Stimulated activated effector memory CD8-positive, alpha-beta T cell treated with anti-CD3 and anti-CD28 coated beads, Interleukin-12 subunit alpha, Interleukin-12 subunit beta, amount 100 ng/mL, for 72 hours (primary cell): Measurements from ENCODE around the gene IMMP2L.

Experiments
- ATAC-seq: fragments of 150-1000 bp; cut with Tn5 transposase; 2 replicates; pipeline ENCODE4 v1.10.0; 2021
- DNase-seq, 2 donors: peaks; one replicate each; pipeline ENCODE4 v3.0.0; 2021 to 2022; ENCODE audit warnings: low spot score in 2 of 2
- H3K27ac Mint-ChIP-seq: one replicate; pipeline ENCODE4 v1.8.0; 2022; ENCODE audit warnings: mild to moderate bottlenecking, mixed read lengths
- H3K36me3 Mint-ChIP-seq: one replicate; pipeline ENCODE4 v1.8.0; 2022; ENCODE audit warnings: mild to moderate bottlenecking, mixed read lengths
- H3K4me1 Mint-ChIP-seq: one replicate; pipeline ENCODE4 v1.8.0; 2022; ENCODE audit warnings: mixed read lengths
- H3K4me3 Mint-ChIP-seq: one replicate; pipeline ENCODE4 v1.8.0; 2022; ENCODE audit warnings: mild to moderate bottlenecking, mixed read lengths
- H3K9me3 Mint-ChIP-seq: one replicate; pipeline ENCODE4 v1.8.0; 2022; ENCODE audit warnings: mixed read lengths

The IMMP2L gene

DNA sequence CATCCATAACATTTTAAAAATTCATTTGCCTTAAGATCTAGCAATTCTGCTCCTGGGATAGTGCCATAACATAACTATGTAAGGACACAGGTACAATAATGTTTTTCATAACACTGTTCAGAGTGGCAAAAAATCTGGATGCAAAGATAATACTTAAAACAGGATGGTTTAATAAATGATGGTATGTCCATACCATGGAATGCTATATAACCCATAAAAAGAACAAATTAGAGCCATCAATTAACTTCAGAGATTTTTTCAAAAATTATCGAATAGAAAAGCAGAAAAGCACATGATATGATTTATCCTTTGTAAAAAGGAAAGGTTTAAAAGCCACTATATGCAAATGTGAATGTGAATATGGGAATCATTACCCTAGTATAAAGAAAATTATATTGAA lies 664.8 kb downstream of the IMMP2L start:
- Mint-ChIP-seq H3K27ac (no peak overlapping the region), H3K4me3 (no peak overlapping the region), H3K36me3 (no peaks in the 10 kb centered on the region), H3K9me3 (peaks cover 14% of the 10 kb centered on the region), H3K4me1 (no peaks in the 10 kb centered on the region)
- DNase-seq (no peak), ATAC-seq (no peak)

DNA sequence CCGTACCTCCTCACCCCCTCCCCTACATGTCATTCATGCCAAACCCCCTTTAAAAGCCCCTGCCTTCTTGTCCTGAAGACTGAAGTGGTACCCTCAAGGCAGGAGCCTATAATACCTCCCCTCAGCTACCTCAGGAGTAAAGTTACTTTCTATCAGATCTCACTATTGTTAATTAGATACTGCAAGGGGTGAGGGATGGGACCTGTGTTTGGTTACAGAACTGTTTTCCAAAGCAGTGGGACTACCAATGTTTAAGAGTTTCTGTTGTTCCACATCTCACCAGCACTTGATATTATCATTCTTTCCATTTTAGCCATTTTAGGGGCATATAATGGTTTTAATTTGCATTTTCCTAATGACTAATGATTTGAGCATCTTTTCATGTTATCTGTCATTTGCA lies 668.2 kb downstream of the IMMP2L start:
- H3K9me3 Mint-ChIP-seq = peaks cover 11% of the 10 kb centered on the region
- H3K4me1 Mint-ChIP-seq = no peaks in the 10 kb centered on the region
- DNase-seq = no peak
- H3K36me3 Mint-ChIP-seq = no peaks in the 10 kb centered on the region
- H3K4me3 Mint-ChIP-seq = no peak overlapping the region
- no peak overlapping the region for H3K27ac Mint-ChIP-seq
- ATAC-seq = no peak

DNA sequence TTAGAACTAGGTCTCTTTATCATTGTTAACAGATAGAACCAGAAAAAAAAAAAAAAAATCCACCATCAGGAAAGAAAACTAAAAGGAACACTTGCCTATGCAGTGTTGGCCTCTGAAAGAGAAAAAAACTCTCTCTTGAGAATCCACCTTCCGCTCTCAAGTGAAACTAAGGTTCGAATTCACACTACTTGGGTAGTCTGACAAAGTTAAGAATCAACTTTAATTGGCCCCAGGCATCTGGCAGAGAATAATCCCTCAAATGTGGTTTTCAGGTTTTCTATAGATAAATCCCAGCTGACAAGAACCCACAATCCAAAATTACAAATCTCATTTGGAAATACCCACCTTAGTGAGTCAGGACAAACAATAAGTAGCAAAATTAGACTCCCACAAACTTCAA lies 671.1 kb downstream of the IMMP2L start:
- peaks cover 4% of the 10 kb centered on the region for H3K9me3 Mint-ChIP-seq
- H3K4me3 Mint-ChIP-seq = no peak overlapping the region
- DNase-seq (no peak), ATAC-seq (no peak)
- no peaks in the 10 kb centered on the region for H3K36me3 Mint-ChIP-seq
- H3K4me1 Mint-ChIP-seq = no peaks in the 10 kb centered on the region
- no peak overlapping the region for H3K27ac Mint-ChIP-seq

DNA sequence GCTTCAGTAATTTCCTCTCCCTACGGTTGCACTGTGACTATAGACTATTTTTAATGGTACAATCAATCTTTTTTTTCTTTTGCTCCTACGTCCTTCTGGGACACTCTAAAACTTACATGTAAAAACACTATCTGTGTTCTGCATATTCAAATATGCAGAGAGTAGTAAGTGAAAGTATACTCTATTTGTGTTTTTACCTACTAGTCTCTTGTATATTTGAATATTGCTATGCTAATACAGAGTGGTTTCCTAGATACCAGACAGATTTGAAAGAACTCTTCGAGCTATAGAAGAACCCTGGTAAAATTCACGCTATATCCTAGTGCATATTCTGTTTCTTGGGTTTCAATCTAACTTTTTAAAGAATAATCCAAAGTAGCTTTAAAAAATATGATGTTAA lies 672.2 kb downstream of the IMMP2L start:
- Mint-ChIP-seq H3K36me3 (no peaks in the 10 kb centered on the region), H3K9me3 (peaks cover 4% of the 10 kb centered on the region), H3K27ac (no peak overlapping the region), H3K4me1 (no peaks in the 10 kb centered on the region), H3K4me3 (no peak overlapping the region)
- DNase-seq (no peak), ATAC-seq (no peak)

DNA sequence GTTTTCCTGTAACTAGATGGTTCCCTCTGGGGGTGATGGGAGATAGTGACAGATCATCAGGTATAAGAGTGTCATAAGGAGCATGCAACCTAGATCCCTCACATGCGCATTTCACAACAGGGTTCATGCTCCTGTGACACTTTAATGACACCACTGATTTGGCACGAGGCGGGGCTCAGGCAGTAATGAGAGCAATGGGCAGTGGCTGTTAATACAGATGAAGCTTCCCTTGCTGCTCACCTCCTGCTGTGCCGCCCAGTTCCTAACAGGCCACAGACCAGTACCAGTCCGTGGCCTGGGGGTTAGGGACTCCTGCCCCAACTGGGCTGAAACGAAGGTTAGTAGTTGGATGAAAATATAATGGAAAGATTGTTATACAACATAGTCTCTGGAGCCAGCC lies 673.0 kb downstream of the IMMP2L start:
- no peak overlapping the region for H3K27ac Mint-ChIP-seq
- ATAC-seq = no peak
- no peaks in the 10 kb centered on the region for H3K9me3 Mint-ChIP-seq
- no peaks in the 10 kb centered on the region for H3K36me3 Mint-ChIP-seq
- no peak overlapping the region for H3K4me3 Mint-ChIP-seq
- no peak for DNase-seq
- no peaks in the 10 kb centered on the region for H3K4me1 Mint-ChIP-seq

DNA sequence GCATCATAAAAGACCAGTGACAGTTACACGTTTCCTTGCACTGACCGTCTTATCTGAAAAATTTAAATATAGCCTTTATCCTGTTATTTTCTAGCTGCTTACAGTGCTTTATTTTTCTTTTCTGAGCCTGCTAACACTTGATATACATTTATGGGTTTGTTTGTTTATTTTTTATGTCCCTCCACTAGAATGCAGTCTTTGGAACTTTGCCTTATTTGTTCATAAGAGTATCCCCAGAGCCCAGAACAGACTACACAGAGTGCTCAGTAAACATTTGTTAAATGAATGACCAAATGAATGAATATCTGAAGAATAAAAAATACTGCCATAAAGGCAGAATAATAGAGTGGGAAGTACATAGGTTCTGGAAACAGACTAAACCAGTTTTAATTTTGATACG lies 673.7 kb downstream of the IMMP2L start:
- DNase-seq (no peak), ATAC-seq (no peak)
- no peak overlapping the region for H3K27ac Mint-ChIP-seq
- H3K9me3 Mint-ChIP-seq = no peaks in the 10 kb centered on the region
- no peaks in the 10 kb centered on the region for H3K4me1 Mint-ChIP-seq
- H3K36me3 Mint-ChIP-seq = no peaks in the 10 kb centered on the region
- H3K4me3 Mint-ChIP-seq = no peak overlapping the region

GRCh38 chr7:110885474-110885873 lies 676.8 kb downstream of the IMMP2L start:
- DNase-seq (no peak), ATAC-seq (no peak)
- H3K4me3 Mint-ChIP-seq = no peak overlapping the region
- no peaks in the 10 kb centered on the region for H3K4me1 Mint-ChIP-seq
- no peaks in the 10 kb centered on the region for H3K9me3 Mint-ChIP-seq
- H3K27ac Mint-ChIP-seq = no peak overlapping the region
- no peaks in the 10 kb centered on the region for H3K36me3 Mint-ChIP-seq

DNA sequence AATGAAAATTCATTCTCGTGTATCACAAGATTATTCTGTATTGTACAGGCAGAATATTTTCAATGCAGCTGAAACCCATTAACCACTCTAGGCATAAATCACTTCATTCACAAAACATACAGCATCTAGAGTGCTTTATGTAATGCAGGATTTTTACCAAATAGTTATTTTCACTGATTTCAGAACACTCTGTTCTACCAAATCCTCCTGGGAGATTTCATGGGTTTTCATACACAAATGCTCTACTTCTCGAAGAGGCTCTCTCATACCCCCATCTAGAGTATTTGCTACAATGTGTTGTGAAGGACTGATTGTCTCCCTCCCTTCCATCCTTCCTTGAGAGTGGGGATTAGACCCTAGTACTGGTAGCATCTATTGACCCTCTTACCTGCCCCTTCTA lies 680.6 kb downstream of the IMMP2L start:
- Mint-ChIP-seq H3K4me3 (no peak overlapping the region), H3K4me1 (no peaks in the 10 kb centered on the region), H3K27ac (no peak overlapping the region), H3K36me3 (no peaks in the 10 kb centered on the region), H3K9me3 (no peaks in the 10 kb centered on the region)
- DNase-seq (no peak), ATAC-seq (no peak)

DNA sequence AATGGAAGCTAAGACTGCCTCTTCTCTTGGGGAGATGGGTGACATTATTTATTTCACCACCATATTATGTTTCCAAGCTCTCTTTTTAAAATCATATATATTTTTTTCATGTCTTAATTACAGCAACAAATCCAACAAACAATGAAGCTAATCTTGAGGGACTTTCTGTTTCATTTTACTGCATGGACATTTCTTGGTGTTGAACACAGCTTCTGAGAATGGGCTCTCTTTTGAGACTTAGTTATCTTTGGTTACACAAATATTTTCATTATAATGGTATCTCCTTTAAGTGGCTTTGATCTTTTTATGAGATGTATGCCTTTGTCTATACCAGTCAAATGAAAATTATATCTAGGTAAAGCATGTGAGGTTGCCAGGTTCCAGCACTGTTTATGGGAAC lies 681.3 kb downstream of the IMMP2L start:
- no peak overlapping the region for H3K27ac Mint-ChIP-seq
- no peaks in the 10 kb centered on the region for H3K4me1 Mint-ChIP-seq
- H3K9me3 Mint-ChIP-seq = no peaks in the 10 kb centered on the region
- ATAC-seq (no peak), DNase-seq (no peak)
- no peaks in the 10 kb centered on the region for H3K36me3 Mint-ChIP-seq
- H3K4me3 Mint-ChIP-seq = no peak overlapping the region

GRCh38 chr7:110877016-110877415 lies 685.3 kb downstream of the IMMP2L start:
- ATAC-seq = no peak
- H3K4me1 Mint-ChIP-seq = no peaks in the 10 kb centered on the region
- H3K4me3 Mint-ChIP-seq = no peak overlapping the region
- no peak for DNase-seq
- H3K27ac Mint-ChIP-seq = no peak overlapping the region
- H3K9me3 Mint-ChIP-seq = no peaks in the 10 kb centered on the region
- no peaks in the 10 kb centered on the region for H3K36me3 Mint-ChIP-seq

GRCh38 chr7:110875346-110875745 lies 686.9 kb downstream of the IMMP2L start:
- no peak overlapping the region for H3K27ac Mint-ChIP-seq
- H3K9me3 Mint-ChIP-seq = no peaks in the 10 kb centered on the region
- no peak overlapping the region for H3K4me3 Mint-ChIP-seq
- H3K36me3 Mint-ChIP-seq = no peaks in the 10 kb centered on the region
- ATAC-seq (no peak), DNase-seq (no peak)
- H3K4me1 Mint-ChIP-seq = no peaks in the 10 kb centered on the region

DNA sequence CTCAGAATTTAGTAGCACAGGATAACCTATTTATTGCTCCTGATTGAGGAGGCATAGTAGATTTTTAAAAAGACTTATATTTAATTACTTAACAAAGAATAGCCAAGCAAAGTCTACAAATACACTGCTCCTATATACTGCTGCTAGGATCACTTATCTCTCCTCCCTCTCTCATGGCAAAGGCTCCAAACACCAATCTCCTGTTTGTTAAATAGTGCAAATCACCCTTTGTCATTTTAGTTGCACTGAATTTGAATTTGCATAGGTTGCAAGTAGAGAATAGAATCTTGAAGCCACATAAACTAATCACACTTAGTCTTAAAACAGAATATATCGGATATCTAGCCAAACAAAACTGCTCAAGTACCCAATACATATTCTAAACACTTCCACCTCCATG lies 690.4 kb downstream of the IMMP2L start:
- Mint-ChIP-seq H3K9me3 (no peaks in the 10 kb centered on the region), H3K36me3 (no peaks in the 10 kb centered on the region), H3K4me1 (no peaks in the 10 kb centered on the region), H3K4me3 (no peak overlapping the region), H3K27ac (no peak overlapping the region)
- ATAC-seq = no peak
- DNase-seq = no peak

GRCh38 chr7:110870926-110871325 lies 691.4 kb downstream of the IMMP2L start:
- no peaks in the 10 kb centered on the region for H3K4me1 Mint-ChIP-seq

DNA sequence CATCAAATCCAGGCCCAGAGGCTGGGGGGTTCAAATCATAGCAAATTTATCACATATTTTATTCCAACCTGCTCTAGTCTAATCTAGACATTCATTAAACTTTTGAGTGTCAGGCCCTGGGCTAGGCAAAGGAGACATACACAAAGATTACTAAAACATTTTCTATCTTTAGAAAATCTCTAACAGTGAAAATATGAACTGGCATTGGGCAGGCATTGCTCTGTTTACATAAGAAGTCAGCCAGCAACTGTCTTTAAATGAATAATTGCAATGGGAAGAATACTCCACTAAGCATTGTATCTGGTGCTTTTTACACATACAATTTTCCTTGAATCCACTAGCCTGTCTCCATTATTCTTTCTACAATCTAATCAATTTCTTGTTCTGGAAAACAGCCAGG lies 693.8 kb downstream of the IMMP2L start:
- no peaks in the 10 kb centered on the region for H3K9me3 Mint-ChIP-seq
- DNase-seq (no peak), ATAC-seq (no peak)
- no peaks in the 10 kb centered on the region for H3K4me1 Mint-ChIP-seq
- H3K4me3 Mint-ChIP-seq = no peak overlapping the region
- H3K36me3 Mint-ChIP-seq = no peaks in the 10 kb centered on the region
- H3K27ac Mint-ChIP-seq = no peak overlapping the region

More at GRCh38 chr7:110870926-110871325, 691.4 kb downstream of the IMMP2L start:
- Mint-ChIP-seq H3K27ac (no peak overlapping the region), H3K36me3 (no peaks in the 10 kb centered on the region), H3K4me3 (no peak overlapping the region), H3K9me3 (no peaks in the 10 kb centered on the region)
- DNase-seq (no peak), ATAC-seq (no peak)

GRCh38 chr7:110867771-110868170 lies 694.5 kb downstream of the IMMP2L start:
- no peaks in the 10 kb centered on the region for H3K36me3 Mint-ChIP-seq
- DNase-seq = no peak
- no peaks in the 10 kb centered on the region for H3K9me3 Mint-ChIP-seq
- H3K27ac Mint-ChIP-seq = no peak overlapping the region
- H3K4me3 Mint-ChIP-seq = no peak overlapping the region
- no peaks in the 10 kb centered on the region for H3K4me1 Mint-ChIP-seq
- no peak for ATAC-seq

DNA sequence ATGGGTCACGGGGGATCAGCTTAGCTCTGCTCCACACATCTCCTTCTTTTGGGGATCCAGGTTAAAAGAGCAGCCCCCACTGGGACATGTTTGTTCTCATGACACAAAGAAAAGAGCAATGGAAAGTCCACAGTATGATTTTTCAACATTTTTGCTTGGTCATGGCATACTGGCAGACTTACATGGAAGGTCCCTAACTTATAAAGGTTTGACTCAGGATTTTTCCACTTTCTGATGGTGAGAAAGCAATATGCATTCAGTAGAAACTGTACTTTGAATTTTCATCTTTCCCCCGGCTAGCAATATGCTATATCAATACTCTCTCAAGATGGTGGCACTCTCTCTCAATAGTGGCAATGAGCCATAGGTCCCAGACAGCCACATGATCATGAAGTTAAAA lies 699.0 kb downstream of the IMMP2L start:
- no peaks in the 10 kb centered on the region for H3K4me1 Mint-ChIP-seq
- H3K4me3 Mint-ChIP-seq = no peak overlapping the region
- H3K27ac Mint-ChIP-seq = no peak overlapping the region
- DNase-seq (no peak), ATAC-seq (no peak)
- H3K36me3 Mint-ChIP-seq = no peaks in the 10 kb centered on the region
- H3K9me3 Mint-ChIP-seq = no peaks in the 10 kb centered on the region

- no peaks in the 10 kb centered on the region for H3K36me3 Mint-ChIP-seq
- no peak overlapping the region for H3K27ac Mint-ChIP-seq
- H3K4me1 Mint-ChIP-seq = no peaks in the 10 kb centered on the region
Observed at GRCh38 chr7:110861163-110861562, 701.1 kb downstream of the IMMP2L start.

More at GRCh38 chr7:110861163-110861562, 701.1 kb downstream of the IMMP2L start:
- ATAC-seq (no peak), DNase-seq (no peak)
- no peak overlapping the region for H3K4me3 Mint-ChIP-seq
- no peaks in the 10 kb centered on the region for H3K9me3 Mint-ChIP-seq
